ENCODE results near the gene PSD. TPM values are rescaled to one million over a fixed set of nuclear protein-coding genes. Genes with fewer than 3 reads are reported as not detected.

PSD gene
- polyA plus RNA-seq, 1 donor from 2014 or later: 68.8 TPM

- H3K9me3 ChIP-seq (ENCODE audit: low read length): no peaks in the 10 kb centered on the region
- no peak overlapping the region for H2AFZ ChIP-seq (ENCODE audit: low read depth, low read length)
- H3K4me3 ChIP-seq (ENCODE audit: low read length): no peak overlapping the region
- H3K36me3 ChIP-seq (ENCODE audit: insufficient read depth, low read length): no peaks in the 10 kb centered on the region
- H4K20me1 ChIP-seq (ENCODE audit: insufficient read depth): no peaks in the 10 kb centered on the region
- no peaks in the 10 kb centered on the region for H3F3A ChIP-seq (ENCODE audit: insufficient read depth, low read length, poor library complexity, severe bottlenecking)
- H3K9me2 ChIP-seq (ENCODE audit: insufficient read depth, low read length): no peaks in the 10 kb centered on the region
- no peak overlapping the region for H3K27ac ChIP-seq (ENCODE audit: low read length)
- no peaks in the 10 kb centered on the region for H3K27me3 ChIP-seq (ENCODE audit: insufficient read depth, low read depth, low read length)
- no peak overlapping the region for H3K4me2 ChIP-seq (ENCODE audit: low read length)
- H3K9ac ChIP-seq (ENCODE audit: low read length): no peak overlapping the region
- TF ChIP-seq SMC3 (conservative IDR thresholded peaks at IDR 0.05; ENCODE audit: poor library complexity): no peak
- TF ChIP-seq EZH2 (IDR thresholded peaks at IDR 0.05; ENCODE audit: borderline replicate concordance, insufficient read depth, low read length, poor library complexity, severe bottlenecking): no peak
- no peak for TF ChIP-seq POLR2AphosphoS5 (IDR thresholded peaks at IDR 0.05)
- TF ChIP-seq TAF1 (IDR thresholded peaks at IDR 0.05; ENCODE audit: low read depth): no peak
- no peak for TF ChIP-seq REST (IDR thresholded peaks at IDR 0.05; ENCODE audit: borderline replicate concordance)
- TF ChIP-seq RAD21 (conservative IDR thresholded peaks at IDR 0.05): no peak
- TF ChIP-seq MXI1 (conservative IDR thresholded peaks at IDR 0.05; ENCODE audit: poor library complexity, severe bottlenecking): no peak
- no peak for TF ChIP-seq EP300 (conservative IDR thresholded peaks at IDR 0.05; ENCODE audit: poor library complexity, severe bottlenecking)
- no peak for TF ChIP-seq CTCF (IDR thresholded peaks at IDR 0.05; ENCODE audit: poor library complexity, severe bottlenecking)
- H3K79me2 ChIP-seq (replicated peaks; ENCODE audit: insufficient read depth, low read length): peaks cover 6% of the 10 kb centered on the region
Observed at GRCh38 chr10:102426803-102427287, 8.3 kb upstream of the PSD start.

GRCh38 chr10:102425444-102425843 lies 6.9 kb upstream of the PSD start:
- Histone ChIP-seq H3K9ac (ENCODE audit: low read length) (no peak overlapping the region), H3K36me3 (ENCODE audit: insufficient read depth, low read length) (no peaks in the 10 kb centered on the region), H3K9me3 (ENCODE audit: low read length) (no peaks in the 10 kb centered on the region), H3K79me2 (replicated peaks; ENCODE audit: insufficient read depth, low read length) (no peaks in the 10 kb centered on the region), H3K9me2 (ENCODE audit: insufficient read depth, low read length) (no peaks in the 10 kb centered on the region), H3K4me2 (ENCODE audit: low read length) (no peak overlapping the region), H3K27ac (ENCODE audit: low read length) (no peak overlapping the region), H3F3A (ENCODE audit: insufficient read depth, low read length, poor library complexity, severe bottlenecking) (peaks cover under 1% of the 10 kb centered on the region), H2AFZ (ENCODE audit: low read depth, low read length) (no peak overlapping the region), H4K20me1 (ENCODE audit: insufficient read depth) (no peaks in the 10 kb centered on the region), H3K4me3 (ENCODE audit: low read length) (no peak overlapping the region), H3K27me3 (ENCODE audit: insufficient read depth, low read depth, low read length) (no peaks in the 10 kb centered on the region)
- TF ChIP-seq CTCF (IDR thresholded peaks at IDR 0.05; ENCODE audit: poor library complexity, severe bottlenecking) (no peak), EP300 (conservative IDR thresholded peaks at IDR 0.05; ENCODE audit: poor library complexity, severe bottlenecking) (no peak), MXI1 (conservative IDR thresholded peaks at IDR 0.05; ENCODE audit: poor library complexity, severe bottlenecking) (no peak), SMC3 (conservative IDR thresholded peaks at IDR 0.05; ENCODE audit: poor library complexity) (no peak), TAF1 (IDR thresholded peaks at IDR 0.05; ENCODE audit: low read depth) (no peak), RAD21 (conservative IDR thresholded peaks at IDR 0.05) (no peak), REST (IDR thresholded peaks at IDR 0.05; ENCODE audit: borderline replicate concordance) (no peak), EZH2 (IDR thresholded peaks at IDR 0.05; ENCODE audit: borderline replicate concordance, insufficient read depth, low read length, poor library complexity, severe bottlenecking) (no peak), POLR2AphosphoS5 (IDR thresholded peaks at IDR 0.05) (no peak)
